Loucy (cell line): ENCODE data around the gene ATE1.

Experiments
- CTCF ChIP-seq: fragments of 200-600 bp; sonication (generic); conservative IDR thresholded peaks from 2 replicates; pipeline ENCODE4 v1.5.1; 2014; ENCODE audit warnings: mild to moderate bottlenecking, antibody characterized with exemption, low read length
- EZH2phosphoT487 ChIP-seq: fragments of 200-600 bp; IDR thresholded peaks from 2 replicates; pipeline ENCODE4 v1.6.1; 2018; ENCODE audit warnings: antibody characterized with exemption, mild to moderate bottlenecking, moderate library complexity, borderline replicate concordance

- TF ChIP-seq CTCF: no peak
- TF ChIP-seq EZH2phosphoT487: no peak
Measured at GRCh38 chr10:121841862-121842261, 86.0 kb downstream of the ATE1 start.
